HG03045 (cell line): ENCODE data around the gene PDE8A.
"Not testable (repeated sequence)": the region's sequence is repeated elsewhere in the genome, so short reads cannot be mapped to it uniquely, and the experiment has no call there.

Experiments used
- ATAC-seq: cut with Tn5 transposase; IDR thresholded peaks from one replicate; pipeline ENCODE4 v1.9.1; 2021; ENCODE audit warnings: mild to moderate bottlenecking, moderate library complexity; ENCODE audit not compliant: unreplicated experiment

Gene PDE8A

GRCh38 chr15:85008474-85009260 lies 27.0 kb downstream of the PDE8A start:
- ATAC-seq = no peak

GRCh38 chr15:85009435-85009834 lies 27.8 kb downstream of the PDE8A start:
- ATAC-seq = no peak

GRCh38 chr15:85010071-85010385 lies 28.4 kb downstream of the PDE8A start:
- no peak for ATAC-seq

- no peak for ATAC-seq
Measured at GRCh38 chr15:85010386-85011159, 28.9 kb downstream of the PDE8A start.

- no peak for ATAC-seq
Measured at GRCh38 chr15:85011160-85011571, 29.5 kb downstream of the PDE8A start.

GRCh38 chr15:85011724-85012123 lies 30.1 kb downstream of the PDE8A start:
- ATAC-seq = not testable (repeated sequence)

- no peak for ATAC-seq
Measured at GRCh38 chr15:85013785-85014184, 32.1 kb downstream of the PDE8A start.

GRCh38 chr15:85014932-85015331 lies 33.3 kb downstream of the PDE8A start:
- no peak for ATAC-seq

- ATAC-seq = no peak
Measured at GRCh38 chr15:85016275-85016674, 34.6 kb downstream of the PDE8A start.

- no peak for ATAC-seq
Measured at GRCh38 chr15:85019815-85020590, 38.3 kb downstream of the PDE8A start.

GRCh38 chr15:85021409-85021808 lies 39.8 kb downstream of the PDE8A start:
- no peak for ATAC-seq

- ATAC-seq = no peak
Measured at GRCh38 chr15:85022860-85023403, 41.3 kb downstream of the PDE8A start.

GRCh38 chr15:85024003-85024402 lies 42.3 kb downstream of the PDE8A start:
- no peak for ATAC-seq

GRCh38 chr15:85024509-85025336 lies 43.1 kb downstream of the PDE8A start:
- no peak for ATAC-seq

- ATAC-seq = no peak
Measured at GRCh38 chr15:85025516-85026251, 44.0 kb downstream of the PDE8A start.

GRCh38 chr15:85026304-85027032 lies 44.8 kb downstream of the PDE8A start:
- ATAC-seq = no peak

- ATAC-seq = no peak
Measured at GRCh38 chr15:85027033-85027380, 45.4 kb downstream of the PDE8A start.

GRCh38 chr15:85027421-85027820 lies 45.8 kb downstream of the PDE8A start:
- no peak for ATAC-seq

- ATAC-seq = no peak
Measured at GRCh38 chr15:85028416-85028815, 46.8 kb downstream of the PDE8A start.
